Measurements from ENCODE around the gene ULK4. TPM values are rescaled to one million over a fixed set of nuclear protein-coding genes. Genes with fewer than 3 reads are reported as not detected.
A peak's percentile ranks its signal among the peaks of the same experiment; 100 is the strongest.
"Not testable (repeated sequence)": the region's sequence is repeated elsewhere in the genome, so short reads cannot be mapped to it uniquely, and the experiment has no call there.

The ULK4 gene
- total RNA-seq, result 3.7 TPM
- long read RNA-seq, partial matches to known transcripts, result 5 of 7 reads
- long read RNA-seq, other reads (novel, unspliced or antisense), result 2 of 7 reads

- intact Hi-C loops (cut with DNase I), result loop anchor here (5.0 kb wide), 1 partner anchor 50 kb away; no protein-coding TSS in a partner anchor
- ATAC-seq (ENCODE audit: poor library complexity), result peak; percentile 99
- peak; percentile 97 for DNase-seq
Observed at GRCh38 chr3:41961751-41962679, at the start of gene ULK4. Gene ULK4, minus strand, starts transcription at chr3:41962103. Its CDS starts 7,344 bp downstream, at chr3:41954759.

GRCh38 chr3:42010530-42010929 is 48.6 kb upstream of the ULK4 start:
- ATAC-seq (ENCODE audit: poor library complexity), result no peak
- intact Hi-C loops (cut with DNase I), result loop anchor here (5.0 kb wide), 1 partner anchor 48 kb away; the partner anchor contains the start of gene ULK4
- DNase-seq, result no peak

GRCh38 chr3:42009456-42009855 is 47.6 kb upstream of the ULK4 start:
- intact Hi-C loops (cut with DNase I), result no loop called here
- DNase-seq, result no peak
- no peak for ATAC-seq (ENCODE audit: poor library complexity)

- intact Hi-C loops (cut with DNase I), result no loop called here
Observed at GRCh38 chr3:42007785-42008184, 45.9 kb upstream of the ULK4 start.

GRCh38 chr3:42005401-42005800 is 43.5 kb upstream of the ULK4 start:
- no peak for DNase-seq
- intact Hi-C loops (cut with DNase I), result no loop called here
- no peak for ATAC-seq (ENCODE audit: poor library complexity)

More at GRCh38 chr3:42007785-42008184, 45.9 kb upstream of the ULK4 start:
- no peak for ATAC-seq (ENCODE audit: poor library complexity)
- no peak for DNase-seq

GRCh38 chr3:42002790-42003189 is 40.9 kb upstream of the ULK4 start:
- intact Hi-C loops (cut with DNase I), result no loop called here
- no peak for DNase-seq
- ATAC-seq (ENCODE audit: poor library complexity), result no peak

GRCh38 chr3:42001777-42002176 is 39.9 kb upstream of the ULK4 start:
- DNase-seq (no peak), ATAC-seq (ENCODE audit: poor library complexity) (no peak)
- intact Hi-C loops (cut with DNase I), result no loop called here

- DNase-seq, result no peak
- ATAC-seq (ENCODE audit: poor library complexity), result no peak
- intact Hi-C loops (cut with DNase I), result no loop called here
Observed at GRCh38 chr3:41999909-42000308, 38.0 kb upstream of the ULK4 start.

GRCh38 chr3:41997702-41998550 is 36.0 kb upstream of the ULK4 start:
- intact Hi-C loops (cut with DNase I), result no loop called here
- peak; percentile 63 for ATAC-seq (ENCODE audit: poor library complexity)
- no peak for DNase-seq

GRCh38 chr3:41991437-41991836 is 29.5 kb upstream of the ULK4 start:
- intact Hi-C loops (cut with DNase I), result no loop called here
- ATAC-seq (ENCODE audit: poor library complexity), result no peak
- DNase-seq, result no peak

GRCh38 chr3:41989518-41989917 is 27.6 kb upstream of the ULK4 start:
- no peak for ATAC-seq (ENCODE audit: poor library complexity)
- DNase-seq, result no peak

GRCh38 chr3:41987627-41988026 is 25.7 kb upstream of the ULK4 start:
- DNase-seq (no peak), ATAC-seq (ENCODE audit: poor library complexity) (no peak)
- intact Hi-C loops (cut with DNase I), result no loop called here

More at GRCh38 chr3:41989518-41989917, 27.6 kb upstream of the ULK4 start:
- intact Hi-C loops (cut with DNase I), result no loop called here

GRCh38 chr3:41986561-41986960 is 24.7 kb upstream of the ULK4 start:
- intact Hi-C loops (cut with DNase I), result no loop called here
- DNase-seq (no peak), ATAC-seq (ENCODE audit: poor library complexity) (no peak)

- ATAC-seq (ENCODE audit: poor library complexity) (no peak), DNase-seq (no peak)
- intact Hi-C loops (cut with DNase I), result no loop called here
Observed at GRCh38 chr3:41985018-41985417, 23.1 kb upstream of the ULK4 start.

- intact Hi-C loops (cut with DNase I); ATAC-seq (ENCODE audit: poor library complexity); DNase-seq: not testable (repeated sequence)
Observed at GRCh38 chr3:41983091-41983490, 21.2 kb upstream of the ULK4 start.

- intact Hi-C loops (cut with DNase I); ATAC-seq (ENCODE audit: poor library complexity); DNase-seq: not testable (repeated sequence)
Observed at GRCh38 chr3:41977401-41977800, 15.5 kb upstream of the ULK4 start.

GRCh38 chr3:41975416-41976103 is 13.7 kb upstream of the ULK4 start:
- no peak for DNase-seq
- intact Hi-C loops (cut with DNase I), result no loop called here
- ATAC-seq (ENCODE audit: poor library complexity), result no peak

- intact Hi-C loops (cut with DNase I), result no loop called here
- no peak for ATAC-seq (ENCODE audit: poor library complexity)
- DNase-seq, result no peak
Observed at GRCh38 chr3:41974223-41974622, 12.3 kb upstream of the ULK4 start.

GRCh38 chr3:41972802-41973201 is 10.9 kb upstream of the ULK4 start:
- ATAC-seq (ENCODE audit: poor library complexity), result no peak
- intact Hi-C loops (cut with DNase I), result no loop called here
- no peak for DNase-seq

Measured in Right ventricle myocardium superior (tissue), 1 donor.